Activated T-helper 9 cell treated with anti-CD3 and anti-CD28 coated beads, Interleukin-2, amount 50 U/mL, for 16 hours (primary cell): ENCODE measurements around the gene CKAP2.
A peak's percentile ranks its signal among the peaks of the same experiment; 100 is the strongest.
"Not testable (repeated sequence)": the region's sequence is repeated elsewhere in the genome, so short reads cannot be mapped to it uniquely, and the experiment has no call there.

Source experiments
- DNase-seq: peaks from one replicate; pipeline ENCODE4 v3.0.0-alpha.2; 2020; ENCODE audit warnings: low read depth

Gene CKAP2

GRCh38 chr13:52454820-52455676 lies at the start of gene CKAP2:
Gene CKAP2 (plus strand): TSS chr13:52455478. CDS start chr13:52455557, 79 bp downstream.
- peak; percentile 88 for DNase-seq

- DNase-seq, result peak; percentile 0
Measured at GRCh38 chr13:52405767-52406494, 49.3 kb upstream of the CKAP2 start, which contains the start of gene THSD1. Gene THSD1 (minus strand): TSS chr13:52406172. CDS start chr13:52402600, 3,572 bp downstream.

- DNase-seq, result no peak
Measured at GRCh38 chr13:52406629-52407028, 48.6 kb upstream of the CKAP2 start.

DNA sequence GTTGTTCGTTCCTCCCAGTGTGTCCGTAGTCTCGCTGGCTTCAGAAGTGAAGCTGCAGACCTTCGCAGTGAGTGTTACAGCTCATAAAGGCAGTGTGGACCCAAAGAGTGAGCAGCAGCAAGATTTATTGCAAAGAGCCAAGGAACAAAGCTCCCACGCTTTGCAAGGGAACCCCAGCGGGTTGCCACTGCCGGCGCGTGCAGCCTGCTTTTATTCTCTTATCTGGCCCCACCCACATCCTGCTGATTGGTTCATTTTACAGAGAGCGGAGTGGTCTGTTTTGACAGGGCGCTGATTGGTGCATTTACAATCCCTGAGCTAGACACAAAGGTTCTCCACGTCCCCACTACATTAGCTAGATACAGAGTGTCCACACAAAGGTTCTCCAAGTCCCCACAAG lies 47.8 kb upstream of the CKAP2 start:
- DNase-seq, result not testable (repeated sequence)

DNA sequence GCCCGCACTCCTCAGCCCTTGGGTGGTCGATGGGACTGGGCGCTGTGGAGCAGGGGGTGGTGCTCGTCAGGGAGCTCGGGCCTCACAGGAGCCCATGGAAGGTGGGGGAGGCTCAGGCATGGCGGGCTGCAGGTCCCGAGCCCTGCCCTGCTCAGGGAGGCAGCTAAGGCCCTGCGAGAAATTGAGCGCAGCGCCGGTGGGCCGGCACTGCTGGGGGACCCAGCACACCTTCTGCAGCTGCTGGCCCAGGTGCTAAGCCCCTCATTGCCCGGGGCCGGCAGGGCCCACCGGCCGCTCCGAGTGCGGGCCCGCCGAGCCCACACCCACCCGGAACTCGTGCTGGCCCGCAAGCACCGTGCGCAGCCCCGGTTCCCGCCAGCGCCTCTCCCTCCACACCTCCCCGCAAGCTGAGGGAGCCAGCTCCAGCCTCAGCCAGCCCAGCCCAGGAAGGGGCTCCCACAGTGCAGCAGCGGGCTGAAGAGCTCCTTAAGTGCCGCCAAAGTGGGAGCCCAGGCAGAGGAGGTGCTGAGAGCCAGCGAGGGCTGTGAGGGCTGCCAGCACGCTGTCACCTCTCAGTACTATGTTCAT lies 47.1 kb upstream of the CKAP2 start:
- not testable (repeated sequence) for DNase-seq

GRCh38 chr13:52411629-52412028 lies 43.6 kb upstream of the CKAP2 start:
- no peak for DNase-seq

DNA sequence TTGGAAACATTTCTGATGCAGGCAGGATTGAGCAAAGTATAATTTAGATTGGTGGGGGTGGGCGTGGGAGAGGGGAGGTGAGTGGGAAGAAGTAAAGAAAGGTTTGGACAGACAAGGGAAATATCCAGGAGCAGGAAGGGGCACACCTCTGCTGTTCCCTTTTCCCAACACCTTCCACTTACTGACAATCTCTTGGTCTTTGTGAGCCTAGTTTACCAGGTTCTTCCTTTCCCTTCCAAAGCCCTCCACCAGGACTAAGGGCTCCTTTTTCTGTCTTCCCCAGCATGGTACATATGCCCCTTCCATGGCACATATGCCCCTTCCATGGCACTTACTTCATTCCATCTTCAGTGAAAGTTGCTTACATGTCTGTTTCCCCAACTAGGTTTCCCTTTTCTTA lies 43.1 kb upstream of the CKAP2 start:
- no peak for DNase-seq

GRCh38 chr13:52414051-52414450 lies 41.2 kb upstream of the CKAP2 start:
- no peak for DNase-seq

GRCh38 chr13:52414963-52415362 lies 40.3 kb upstream of the CKAP2 start:
- no peak for DNase-seq

GRCh38 chr13:52419080-52419479 lies 36.2 kb upstream of the CKAP2 start:
- DNase-seq, result no peak

DNA sequence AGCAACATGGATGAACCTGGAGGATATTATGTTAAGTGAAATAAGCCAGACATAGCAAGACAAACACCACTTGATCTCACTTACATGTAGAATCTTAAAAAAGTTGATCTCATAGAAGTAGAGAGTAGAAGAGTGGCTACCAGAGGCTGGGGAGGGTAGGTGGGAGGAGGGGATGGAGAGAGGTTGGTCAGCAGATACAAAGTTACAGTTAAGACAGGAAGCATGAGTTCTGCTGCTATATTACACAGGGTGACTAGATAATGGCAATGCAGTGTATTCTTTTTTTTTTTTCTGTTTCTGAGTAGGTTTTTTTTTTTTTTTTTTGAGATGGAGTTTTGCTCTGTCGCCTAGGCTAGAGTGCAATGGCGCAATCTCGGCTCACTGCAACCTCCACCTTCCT lies 34.1 kb upstream of the CKAP2 start:
- no peak for DNase-seq

GRCh38 chr13:52428295-52428694 lies 27.0 kb upstream of the CKAP2 start:
- DNase-seq, result no peak

DNA sequence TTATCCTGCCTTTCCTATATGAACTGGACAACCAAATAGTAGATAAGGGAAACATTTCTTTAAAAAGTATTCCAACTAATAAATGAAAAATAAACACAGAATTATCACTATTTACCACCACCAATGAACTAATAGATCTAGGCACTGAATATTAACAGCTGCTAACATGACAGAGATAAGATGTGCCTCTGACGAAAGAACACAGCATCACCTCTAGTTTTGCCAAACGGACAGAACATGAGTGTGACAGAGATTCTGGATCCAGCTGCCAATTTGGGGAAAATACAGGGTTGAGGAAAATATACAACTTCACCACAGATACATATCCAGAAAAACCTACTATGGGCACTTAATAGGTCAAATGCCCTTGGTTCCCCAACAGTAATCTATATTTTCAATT lies 22.8 kb upstream of the CKAP2 start:
- DNase-seq, result no peak

GRCh38 chr13:52446265-52446664 lies 9.0 kb upstream of the CKAP2 start:
- DNase-seq, result no peak

- no peak for DNase-seq
Measured at GRCh38 chr13:52447354-52447753, 7.9 kb upstream of the CKAP2 start.

DNA sequence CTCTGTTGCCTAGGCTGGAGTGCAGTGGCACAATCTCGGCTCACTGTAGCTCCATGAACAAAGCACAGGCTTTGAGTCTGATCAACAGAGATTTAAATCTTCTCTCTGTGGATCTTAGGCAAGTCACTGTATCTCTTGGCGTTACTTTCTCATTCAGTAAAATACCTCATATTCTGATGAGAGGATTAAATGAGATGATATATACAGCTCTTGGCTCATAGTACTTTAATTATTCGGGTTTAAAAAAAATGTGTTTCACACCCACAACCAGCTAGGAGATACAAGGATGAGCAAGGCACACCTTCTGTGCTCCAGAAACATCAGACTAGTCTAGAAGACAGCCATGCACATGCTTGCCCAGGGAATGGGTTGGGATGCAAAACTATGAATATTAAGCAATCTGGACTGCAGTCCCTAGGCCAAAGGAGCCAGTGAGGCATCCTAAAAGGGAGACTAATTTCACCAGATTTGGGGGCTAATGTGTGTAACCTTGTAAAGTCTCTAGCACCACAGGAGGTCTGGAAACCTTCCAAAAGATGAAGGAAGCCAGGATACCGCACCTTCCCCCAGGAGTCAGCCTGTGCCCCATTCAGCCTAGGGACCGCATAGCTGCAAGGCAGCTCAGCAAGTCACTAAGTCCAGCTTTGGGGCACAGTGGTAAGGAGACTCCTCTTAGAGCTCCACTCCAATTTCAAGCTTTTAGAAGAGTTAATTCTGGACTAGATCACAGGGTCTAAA lies 7.3 kb upstream of the CKAP2 start:
- no peak for DNase-seq

- no peak for DNase-seq
Measured at GRCh38 chr13:52449331-52450011, 5.8 kb upstream of the CKAP2 start.

- DNase-seq, result peak; percentile 96
Measured at GRCh38 chr13:52450012-52450792, 5.1 kb upstream of the CKAP2 start, which contains the start of gene VPS36. Gene VPS36 (minus strand): TSS chr13:52450634. CDS start chr13:52450594, 40 bp downstream.

GRCh38 chr13:52450793-52451116 lies 4.5 kb upstream of the CKAP2 start:
- no peak for DNase-seq

DNA sequence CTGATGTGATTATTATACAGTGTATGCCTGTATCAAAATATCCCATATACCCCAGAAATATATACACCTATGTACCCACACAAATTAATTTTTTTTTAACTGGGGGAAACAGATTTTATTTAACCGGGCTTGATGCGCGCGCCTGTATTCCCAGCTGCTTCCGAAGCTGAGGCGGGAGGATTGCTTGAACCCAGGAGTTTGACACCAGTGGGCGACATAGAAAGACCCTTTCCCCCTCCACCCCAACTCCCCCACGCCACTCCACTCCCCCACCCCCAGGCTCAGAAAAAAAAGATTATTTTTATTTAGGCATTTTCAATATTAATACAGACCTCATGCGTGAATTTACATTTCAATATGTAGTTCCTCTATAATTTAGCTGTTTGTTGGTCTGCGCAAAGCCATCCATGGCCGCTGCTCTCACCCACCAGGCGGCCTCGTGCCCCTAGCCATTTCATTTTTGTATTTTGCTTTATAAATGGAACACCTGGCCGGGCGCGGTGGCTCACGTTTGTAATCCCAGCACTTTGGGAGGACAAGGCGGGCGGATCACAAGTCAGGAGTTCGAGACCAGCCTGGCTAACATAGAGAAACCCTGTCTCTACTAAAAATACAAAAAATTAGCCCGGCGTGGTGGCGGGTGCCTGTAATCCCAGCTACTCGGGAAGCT lies 4.0 kb upstream of the CKAP2 start:
- DNase-seq, result no peak
